Endothelial cell of umbilical vein (primary cell): Measurements from ENCODE around the gene NHLRC4. TPM values are rescaled to one million over a fixed set of nuclear protein-coding genes. Genes with fewer than 3 reads are reported as not detected.
"Not testable (repeated sequence)": the region's sequence is repeated elsewhere in the genome, so short reads cannot be mapped to it uniquely, and the experiment has no call there.

ENCODE experiments used
- BruUV-seq: library from RNA; stranded (reverse); fragments of 400-500 nt; replicated peaks from 2 replicates; lab custom pipeline; 2021; lab: Mats Ljungman, UMichigan
- CTCF ChIA-PET: fragments of 300-600, 350-600 bp; sonication (Branson Sonifier 250); formaldehyde crosslinking; loops from one replicate; lab custom pipeline; 2021; ENCODE audit warnings: antibody characterized with exemption, inconsistent platforms; lab: Charles Lee
- POLR2A ChIA-PET: fragments of 300-600, 350-600 bp; sonication (Branson Sonifier 250); formaldehyde crosslinking; loops from one replicate; lab custom pipeline; 2021; ENCODE audit warnings: antibody characterized with exemption, inconsistent platforms; lab: Charles Lee
- DNase-seq: peaks from one replicate; pipeline ENCODE4 v3.0.0-alpha.2; 2011; ENCODE audit warnings: low read depth, low spot score
- FAIRE-seq: peaks from 2 replicates; lab custom pipeline; 2011; peaks lifted over from hg19 to GRCh38; lab: Jason Lieb, UNC
- H2AFZ ChIP-seq: 2 replicates; pipeline ENCODE4 v1.6.0; 2012; ENCODE audit warnings: low read depth, low read length, control low read depth, inconsistent platforms
- H3K27ac ChIP-seq: 2 replicates; pipeline ENCODE4 v1.5.1; 2011; ENCODE audit warnings: low read depth, mild to moderate bottlenecking, control low read depth, low read length, moderate library complexity; ENCODE audit not compliant: insufficient read depth
- H3K27me3 ChIP-seq, 2 experiments: 2 replicates each; pipeline versions ENCODE4 v1.6.0 to v1.6.1; 2011; ENCODE audit warnings: low read length in 2 of 2, mixed read lengths in 1 of 2; ENCODE audit not compliant: control insufficient read depth in 2 of 2, insufficient read depth in 2 of 2
- H3K36me3 ChIP-seq, 2 experiments: 2 replicates in 1 of 2; 3 replicates in 1 of 2; pipeline ENCODE4 v1.5.1; 2011; ENCODE audit warnings: low read length in 2 of 2, mild to moderate bottlenecking in 1 of 2, moderate library complexity in 1 of 2; ENCODE audit not compliant: control insufficient read depth in 2 of 2, insufficient read depth in 2 of 2; ENCODE audit errors: extremely low read depth in 1 of 2
- H3K4me1 ChIP-seq: 3 replicates; pipeline ENCODE4 v1.5.1; 2011; ENCODE audit warnings: mild to moderate bottlenecking, low read length; ENCODE audit not compliant: control insufficient read depth, insufficient read depth; ENCODE audit errors: extremely low read depth
- H3K4me2 ChIP-seq: 2 replicates; pipeline ENCODE4 v1.6.1; 2011; ENCODE audit warnings: low read length, control low read depth, mixed read lengths; ENCODE audit not compliant: insufficient read depth
- H3K4me3 ChIP-seq, 3 experiments: fragments of 200-600 bp in 1 of 3; sonication (generic), shearing (Covaris generic) in 1 of 3; replicated peaks in 1 of 3; 2 replicates each; pipeline ENCODE4 v1.5.1; 2011 to 2016; ENCODE audit warnings: control low read depth in 3 of 3, low read length in 3 of 3, mild to moderate bottlenecking in 2 of 3, inconsistent platforms in 1 of 3, low read depth in 1 of 3, moderate library complexity in 1 of 3; ENCODE audit not compliant: insufficient read depth in 1 of 3
- H3K79me2 ChIP-seq: 2 replicates; pipeline ENCODE4 v1.6.0; 2012; ENCODE audit warnings: low read length, inconsistent platforms; ENCODE audit not compliant: control insufficient read depth, insufficient read depth
- H3K9ac ChIP-seq: replicated peaks from 2 replicates; pipeline ENCODE3; 2011; ENCODE audit warnings: low read length, control low read depth; ENCODE audit not compliant: insufficient read depth; ENCODE audit errors: extremely low read depth
- H3K9me1 ChIP-seq: replicated peaks from 3 replicates; pipeline ENCODE4 v1.6.0; 2011; ENCODE audit warnings: mild to moderate bottlenecking, low read length; ENCODE audit not compliant: control insufficient read depth, insufficient read depth; ENCODE audit errors: extremely low read depth
- H3K9me3 ChIP-seq: replicated peaks from 2 replicates; pipeline ENCODE4 v1.5.1; 2012; ENCODE audit warnings: low read length, inconsistent platforms; ENCODE audit not compliant: control insufficient read depth, insufficient read depth
- H4K20me1 ChIP-seq: replicated peaks from 2 replicates; pipeline ENCODE3; 2011; ENCODE audit warnings: mild to moderate bottlenecking, low read length; ENCODE audit not compliant: control insufficient read depth, insufficient read depth; ENCODE audit errors: extremely low read depth
- POLR2AphosphoS5 ChIP-seq: IDR thresholded peaks from 2 replicates; pipeline ENCODE4 v1.6.1; 2012; ENCODE audit warnings: low read depth, mild to moderate bottlenecking, control low read depth, low read length, moderate library complexity; ENCODE audit not compliant: insufficient read depth
- dilution Hi-C: fragments of 300-500 bp; cut with MboI; formaldehyde crosslinking; loops from one replicate; pipeline ENCODE4 v1.15.0; 2019; ENCODE audit warnings: low sequenced_read_pairs; ENCODE audit not compliant: extremely low pct_ligation_motif_present
- intact Hi-C: fragments of 100-400 bp; cut with micrococcal nuclease; formaldehyde crosslinking; loops from one replicate; pipeline ENCODE4 v1.10.0; 2022
- polyA plus RNA-seq, 4 experiments: library from polyadenylated mRNA; depleted of rRNA in 3 of 4; stranded (reverse) in 3 of 4; unstranded in 1 of 4; fragments of >200 nt; gene quantifications; 2 replicates each; pipeline versions ENCODE4 v1.2.1 to v1.2.3, GENCODE V29; 2011 to 2012; ENCODE audit warnings: missing spikeins in 1 of 4
- total RNA-seq: library from RNA; stranded (reverse); gene quantifications from 2 replicates; pipeline ENCODE4 v1.2.3, GENCODE V29; 2021

Gene NHLRC4
- total and polyA plus RNA-seq, 2 donors (not counting 3 experiments of a cell fraction or from before 2014, with no cell fraction given): 0.73 to 0.94 TPM

GRCh38 chr16:596736-597060 lies 29.9 kb downstream of the NHLRC4 start:
- Histone ChIP-seq H3K27ac (no peak overlapping the region), H3K4me2 (no peak overlapping the region), H3K36me3 (peaks cover 0 to 3% of the 10 kb centered on the region in 2 experiments), H3K9me1 (no peaks in the 10 kb centered on the region), H4K20me1 (no peaks in the 10 kb centered on the region), H3K9ac (no peak overlapping the region), H2AFZ (no peak overlapping the region), H3K4me3 (no peak overlapping the region), H3K9me3 (no peaks in the 10 kb centered on the region), H3K27me3 (no peaks in the 10 kb centered on the region), H3K4me1 (no peaks in the 10 kb centered on the region), H3K79me2 (peaks cover 13% of the 10 kb centered on the region)
- POLR2A ChIA-PET: no interaction called here
- intact Hi-C loops (no loop called here), dilution Hi-C loops (no loop called here)
- FAIRE-seq (no peak), DNase-seq (no peak)
- BruUV-seq: no TSS peak
- no peak for TF ChIP-seq POLR2AphosphoS5
- CTCF ChIA-PET: no interaction called here

- intact Hi-C loops, H3K4me2 ChIP-seq, H3K4me3 ChIP-seq, H3K79me2 ChIP-seq, H3K9ac ChIP-seq, H2AFZ ChIP-seq, BruUV-seq, H3K4me1 ChIP-seq, H3K27me3 ChIP-seq, H3K9me1 ChIP-seq, H3K36me3 ChIP-seq, H4K20me1 ChIP-seq, H3K27ac ChIP-seq, H3K9me3 ChIP-seq, dilution Hi-C loops, DNase-seq, FAIRE-seq: not testable (repeated sequence)
- ChIA-PET CTCF (interaction anchor here (2.2 kb wide), 1 partner anchor 12 kb away, joined by 9 read pairs; no protein-coding TSS in a partner anchor), POLR2A (interaction anchor here (0.6 kb wide), 1 partner anchor 21 kb away, joined by 4 read pairs; no protein-coding TSS in a partner anchor)
Observed at GRCh38 chr16:597655-598054, 30.9 kb downstream of the NHLRC4 start.
